ENCODE results near the gene NOS1AP.

Gene NOS1AP

GRCh38 chr1:162206749-162207635, 137.5 kb downstream of the NOS1AP start:
- H3K27ac ChIP-seq = peak overlapping the region; percentile 69
- TF ChIP-seq, protein P1, sequence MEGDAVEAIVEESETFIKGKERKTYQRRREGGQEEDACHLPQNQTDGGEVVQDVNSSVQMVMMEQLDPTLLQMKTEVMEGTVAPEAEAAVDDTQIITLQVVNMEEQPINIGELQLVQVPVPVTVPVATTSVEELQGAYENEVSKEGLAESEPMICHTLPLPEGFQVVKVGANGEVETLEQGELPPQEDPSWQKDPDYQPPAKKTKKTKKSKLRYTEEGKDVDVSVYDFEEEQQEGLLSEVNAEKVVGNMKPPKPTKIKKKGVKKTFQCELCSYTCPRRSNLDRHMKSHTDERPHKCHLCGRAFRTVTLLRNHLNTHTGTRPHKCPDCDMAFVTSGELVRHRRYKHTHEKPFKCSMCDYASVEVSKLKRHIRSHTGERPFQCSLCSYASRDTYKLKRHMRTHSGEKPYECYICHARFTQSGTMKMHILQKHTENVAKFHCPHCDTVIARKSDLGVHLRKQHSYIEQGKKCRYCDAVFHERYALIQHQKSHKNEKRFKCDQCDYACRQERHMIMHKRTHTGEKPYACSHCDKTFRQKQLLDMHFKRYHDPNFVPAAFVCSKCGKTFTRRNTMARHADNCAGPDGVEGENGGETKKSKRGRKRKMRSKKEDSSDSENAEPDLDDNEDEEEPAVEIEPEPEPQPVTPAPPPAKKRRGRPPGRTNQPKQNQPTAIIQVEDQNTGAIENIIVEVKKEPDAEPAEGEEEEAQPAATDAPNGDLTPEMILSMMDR (conservative IDR thresholded peaks at IDR 0.05) = no peak
- no peak for TF ChIP-seq ZFX (IDR thresholded peaks at IDR 0.05)

- TF ChIP-seq, protein P1 (conservative IDR thresholded peaks at IDR 0.05) = no peak
- TF ChIP-seq ZFX (IDR thresholded peaks at IDR 0.05) = no peak
- H3K27ac ChIP-seq = peak overlapping the region; percentile 67
These were observed 138.4 kb downstream of the NOS1AP start for GRCh38 chr1:162207862-162208261.

DNA sequence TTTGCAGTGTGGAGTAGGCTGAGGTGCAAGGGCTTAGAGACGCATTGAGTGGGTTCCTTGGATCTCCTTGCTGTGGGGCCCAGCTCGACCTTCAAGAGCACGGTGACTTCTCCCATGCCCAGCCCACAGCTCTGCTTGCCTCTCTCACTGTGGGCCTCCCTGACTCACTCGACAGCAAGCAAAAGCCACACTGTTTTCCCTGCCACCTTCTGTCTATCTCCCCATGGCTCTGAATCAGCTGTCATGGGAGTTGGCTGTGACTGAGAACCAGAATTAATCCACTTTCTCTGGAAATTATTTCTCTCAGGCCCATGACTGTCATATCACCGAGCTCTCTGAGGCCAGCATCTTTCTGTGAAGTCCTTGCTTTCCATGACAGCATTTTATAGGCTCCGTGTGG, 140.7 kb downstream of the NOS1AP start:
- TF ChIP-seq ZFX (IDR thresholded peaks at IDR 0.05) = no peak
- TF ChIP-seq, protein P1 (conservative IDR thresholded peaks at IDR 0.05) = no peak
- H3K27ac ChIP-seq = no peak overlapping the region

- H3K27ac ChIP-seq = peak overlapping the region; percentile 46
- no peak for TF ChIP-seq ZFX (IDR thresholded peaks at IDR 0.05)
- TF ChIP-seq, protein P1 (conservative IDR thresholded peaks at IDR 0.05) = no peak
These were observed 143.2 kb downstream of the NOS1AP start for GRCh38 chr1:162212713-162213112.

GRCh38 chr1:162213281-162213912, 143.9 kb downstream of the NOS1AP start:
- TF ChIP-seq, protein P1 (conservative IDR thresholded peaks at IDR 0.05) = no peak
- no peak for TF ChIP-seq ZFX (IDR thresholded peaks at IDR 0.05)
- H3K27ac ChIP-seq = peak overlapping the region; percentile 46

DNA sequence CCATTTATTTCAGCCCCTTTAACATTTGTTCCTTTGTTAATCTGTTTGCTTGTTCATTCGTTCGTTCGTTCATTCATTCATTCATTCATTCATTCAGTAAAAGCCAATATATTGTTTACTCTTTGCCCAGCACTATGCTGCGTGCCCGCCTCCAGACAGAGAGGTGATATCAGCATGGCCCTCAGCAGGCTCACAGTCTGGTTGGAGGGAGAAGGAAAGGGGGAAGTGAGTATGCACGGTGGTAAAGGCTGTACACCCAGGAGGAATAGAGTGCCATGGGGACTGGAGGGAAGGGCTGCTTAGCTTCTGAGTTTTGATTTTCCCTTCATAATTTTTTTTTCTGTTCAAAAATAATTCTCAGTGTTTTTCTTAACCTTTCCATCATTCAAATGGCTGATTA, 144.7 kb downstream of the NOS1AP start:
- TF ChIP-seq ZFX (IDR thresholded peaks at IDR 0.05) = no peak
- TF ChIP-seq, protein P1 (conservative IDR thresholded peaks at IDR 0.05) = no peak
- H3K27ac ChIP-seq = peak overlapping the region; percentile 23; the same call in 1 of the 2 replicates

DNA sequence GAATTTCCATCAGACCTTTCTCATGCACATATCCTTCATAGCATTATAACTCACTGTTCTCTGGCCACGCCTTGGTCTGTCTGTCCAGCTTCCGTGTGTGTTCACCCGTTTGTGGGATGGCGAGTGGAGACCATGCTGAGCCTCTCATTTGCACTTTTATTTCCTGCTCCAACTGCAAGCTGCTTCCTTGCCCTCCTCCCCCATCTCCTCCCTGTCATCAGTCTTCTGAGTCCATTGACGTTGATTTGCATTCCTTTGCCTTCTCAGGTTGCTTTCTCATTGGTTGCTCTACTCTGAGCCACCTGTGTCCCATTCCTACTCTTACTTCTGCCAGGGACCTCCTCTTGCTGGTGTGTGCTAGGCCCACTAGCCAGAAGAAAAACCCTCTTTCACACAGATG, 146.4 kb downstream of the NOS1AP start:
- TF ChIP-seq, protein P1 (conservative IDR thresholded peaks at IDR 0.05) = no peak
- TF ChIP-seq ZFX (IDR thresholded peaks at IDR 0.05) = no peak
- H3K27ac ChIP-seq = no peak overlapping the region

Data from C4-2B (cell line).